A549 (cell line): ENCODE measurements around the gene ANAPC13. TPM values are rescaled to one million over a fixed set of nuclear protein-coding genes. Genes with fewer than 3 reads are reported as not detected.

Experiments
- ATAC-seq, 2 experiments: fragments of 200-7000 bp in 1 of 2; fragments of >200 bp in 1 of 2; cut with Nextera tagmentation in 1 of 2; cut with Tn5 transposase in 1 of 2; 3 replicates each; pipeline versions ENCODE4 v1.8.0 to v1.9.1; 2018 to 2020; ENCODE audit warnings: mild to moderate bottlenecking in 1 of 2, moderate library complexity in 1 of 2
- CTCF ChIA-PET: fragments of 300-600 bp; sonication (Branson Sonifier 250); formaldehyde crosslinking; extraction: SDS; loops from one replicate; lab custom pipeline; 2021; ENCODE audit warnings: antibody characterized with exemption, inconsistent platforms; lab: Yijun Ruan, JAX
- POLR2A ChIA-PET: fragments of 350-600 bp; formaldehyde crosslinking; extraction: SDS; loops from one replicate; lab custom pipeline; 2021; ENCODE audit warnings: antibody characterized with exemption, inconsistent platforms; lab: Yijun Ruan, JAX
- DNase-seq, 2 experiments: peaks; one replicate each; pipeline versions ENCODE4 v3.0.0 to v3.0.0-alpha.2; 2011 to 2016; ENCODE audit warnings: low read depth in 1 of 2, low spot score in 1 of 2
- FAIRE-seq: peaks from 2 replicates; lab custom pipeline; 2011; peaks lifted over from hg19 to GRCh38; lab: Jason Lieb, UNC
- H3K27ac ChIP-seq, 2 experiments: fragments of >200 bp; sonication (Bioruptor Twin); formaldehyde crosslinking; 3 replicates each; pipeline ENCODE4 v1.5.1; 2016 to 2017
- H3K4me1 ChIP-seq: fragments of >200 bp; sonication (Bioruptor Twin); formaldehyde crosslinking; 3 replicates; pipeline ENCODE4 v1.6.1; 2016
- H3K4me2 ChIP-seq: fragments of >200 bp; sonication (Bioruptor Twin); formaldehyde crosslinking; 3 replicates; pipeline ENCODE4 v1.6.1; 2016
- H3K4me3 ChIP-seq: fragments of >200 bp; sonication (Bioruptor Twin); formaldehyde crosslinking; 3 replicates; pipeline ENCODE4 v1.5.1; 2016
- H3K9me3 ChIP-seq: fragments of >200 bp; sonication (Bioruptor Twin); formaldehyde crosslinking; 3 replicates; pipeline ENCODE4 v1.6.1; 2016
- BCL3 ChIP-seq: fragments of >200 bp; sonication (Bioruptor Twin); formaldehyde crosslinking; IDR thresholded peaks from 3 replicates; pipeline ENCODE4 v1.6.1; 2016
- CBX8 ChIP-seq: fragments of 200-600 bp; sonication (generic); IDR thresholded peaks from 2 replicates; pipeline ENCODE4 v1.6.1; 2016
- CEBPB ChIP-seq, 2 experiments: fragments of >200 bp in 1 of 2; sonication (Bioruptor Twin) in 1 of 2; formaldehyde crosslinking in 1 of 2; IDR thresholded peaks; 2 replicates each; pipeline ENCODE4 v1.6.1; 2012 to 2016
- EHMT2 ChIP-seq: fragments of 200-600 bp; sonication (generic); IDR thresholded peaks from 2 replicates; pipeline ENCODE4 v1.6.1; 2016; ENCODE audit warnings: antibody characterized with exemption, low read depth, mild to moderate bottlenecking, moderate library complexity
- ELK1 ChIP-seq: fragments of 150-350 bp; IDR thresholded peaks from 2 replicates; pipeline ENCODE4 v1.6.1; 2014; ENCODE audit warnings: low read depth, mild to moderate bottlenecking, low read length
- EP300 ChIP-seq, 2 experiments: fragments of >200 bp; sonication (Bioruptor Twin); formaldehyde crosslinking; IDR thresholded peaks; 2 replicates in 1 of 2; 3 replicates in 1 of 2; pipeline ENCODE4 v1.6.1; 2016 to 2017
- FOXS1 ChIP-seq: fragments of 250-450 bp; sonication (Bioruptor Pico); IDR thresholded peaks from 2 replicates; pipeline ENCODE4 v1.5.0; 2020; ENCODE audit warnings: mild to moderate bottlenecking, moderate library complexity
- HES2 ChIP-seq: fragments of >200 bp; sonication (Bioruptor Twin); formaldehyde crosslinking; IDR thresholded peaks from 2 replicates; pipeline ENCODE4 v1.6.1; 2016
- MAFK ChIP-seq: fragments of 450-650 bp; IDR thresholded peaks from 2 replicates; pipeline ENCODE4 v1.6.1; 2014; ENCODE audit not compliant: partially characterized antibody
- MAZ ChIP-seq: fragments of 150-350 bp; IDR thresholded peaks from 2 replicates; pipeline ENCODE4 v1.6.1; 2014; ENCODE audit warnings: antibody characterized with exemption, low read depth, low read length, borderline replicate concordance
- MYC ChIP-seq: IDR thresholded peaks from 2 replicates; pipeline ENCODE4 v1.6.1; 2012; ENCODE audit warnings: mild to moderate bottlenecking, inconsistent platforms, low read length, improper control_type of control experiment, borderline replicate concordance
- NPAS2 ChIP-seq: fragments of 250-450 bp; sonication (Bioruptor Pico); IDR thresholded peaks from 2 replicates; pipeline ENCODE4 v1.8.0; 2022; ENCODE audit warnings: mild to moderate bottlenecking, moderate library complexity, borderline replicate concordance
- PBX3 ChIP-seq: IDR thresholded peaks from 2 replicates; pipeline ENCODE4 v1.6.1; 2012
- POLR2A ChIP-seq: IDR thresholded peaks from 2 replicates; pipeline ENCODE4 v1.6.1; 2012; ENCODE audit warnings: mild to moderate bottlenecking, low read length
- POLR2AphosphoS2 ChIP-seq: conservative IDR thresholded peaks from 2 replicates; pipeline ENCODE4 v1.6.1; 2012; ENCODE audit warnings: low read length, improper control_type of control experiment, inconsistent platforms
- RAD21 ChIP-seq, 2 experiments: fragments of >200 bp in 1 of 2; sonication (Bioruptor Twin) in 1 of 2; formaldehyde crosslinking in 1 of 2; IDR thresholded peaks in 1 of 2; conservative IDR thresholded peaks in 1 of 2; 2 replicates in 1 of 2; 3 replicates in 1 of 2; pipeline ENCODE4 v1.6.1; 2012 to 2018; ENCODE audit warnings: inconsistent platforms in 1 of 2
- RCOR1 ChIP-seq: fragments of 150-350 bp; IDR thresholded peaks from 2 replicates; pipeline ENCODE4 v1.6.1; 2014; ENCODE audit warnings: antibody characterized with exemption, low read length, low read depth
- REST ChIP-seq: fragments of 200-600 bp; sonication (generic); IDR thresholded peaks from 2 replicates; pipeline ENCODE4 v1.6.1; 2016; ENCODE audit warnings: antibody characterized with exemption, mild to moderate bottlenecking, moderate library complexity
- SMC3 ChIP-seq: fragments of >200 bp; sonication (Bioruptor Twin); formaldehyde crosslinking; IDR thresholded peaks from 3 replicates; pipeline ENCODE4 v1.6.1; 2018; ENCODE audit warnings: inconsistent platforms
- USF2 ChIP-seq: fragments of 450-650 bp; IDR thresholded peaks from 2 replicates; pipeline ENCODE4 v1.6.1; 2014; ENCODE audit warnings: antibody characterized with exemption
- ZFP36 ChIP-seq: fragments of 450-650 bp; IDR thresholded peaks from 2 replicates; pipeline ENCODE4 v1.6.1; 2014; ENCODE audit warnings: borderline replicate concordance; ENCODE audit not compliant: partially characterized antibody
- ZNF302 ChIP-seq: fragments of 250-450 bp; sonication (Bioruptor Pico); IDR thresholded peaks from 2 replicates; pipeline ENCODE4 v1.9.0; 2021; ENCODE audit warnings: inconsistent platforms, mild to moderate bottlenecking, moderate library complexity
- WGBS: methylation state at CpG from one replicate; pipeline ENCODE4 v1.1.6; 2017; ENCODE audit errors: missing lambda C conversion rate; 5-methylcytosine and 5-hydroxymethylcytosine counted together
- polyA plus RNA-seq, 4 experiments: library from polyadenylated mRNA; depleted of rRNA in 3 of 4; stranded (reverse); fragments of >200 nt; fragmentation: RNase III in 1 of 4; extraction: RNeasy Plus Mini Kit Qiagen cat#74134 plus additional on column Dnase treatment in 1 of 4; gene quantifications; 2 replicates in 3 of 4; 3 replicates in 1 of 4; pipeline ENCODE4 v1.2.3, GENCODE V29; 2011 to 2017

Gene ANAPC13
- polyA plus RNA-seq, 2 of the 4 experiments (the other 2 are of a cell fraction): 51.2 to 109 TPM

- ChIA-PET POLR2A (no interaction called here), CTCF (no interaction called here)
- FAIRE-seq: no peak
- H3K27ac ChIP-seq: no peak overlapping the region
- 70% methylated on average over 1 of the region's 1 CpG for WGBS
- no peaks in the 10 kb centered on the region for H3K4me1 ChIP-seq
- DNase-seq: no peak
- no peak overlapping the region for H3K4me3 ChIP-seq
- no peak overlapping the region for H3K4me2 ChIP-seq
- H3K9me3 ChIP-seq: no peaks in the 10 kb centered on the region
- peak; percentile 68 for TF ChIP-seq MAFK
- TF ChIP-seq POLR2A: no peak
- TF ChIP-seq ZNF302 (CRISPR knock-in tag): no peak
- TF ChIP-seq MYC: no peak
- no peak for ATAC-seq
Observed at GRCh38 chr3:134533493-134533892, 47.7 kb upstream of the ANAPC13 start.

- ChIA-PET POLR2A (no interaction called here), CTCF (no interaction called here)
- H3K4me3 ChIP-seq: no peak overlapping the region
- TF ChIP-seq EP300 (IDR thresholded peaks at IDR 0.05) (no peak), HES2 (no peak), MAZ (no peak), ELK1 (no peak), POLR2AphosphoS2 (no peak), CBX8 (no peak), CEBPB (IDR thresholded peaks at IDR 0.05) (no peak), BCL3 (no peak), EHMT2 (no peak), NPAS2 (CRISPR knock-in tag) (no peak), MAFK (no peak), ZFP36 (no peak), SMC3 (no peak), RCOR1 (no peak), FOXS1 (CRISPR knock-in tag) (no peak), RAD21 (conservative IDR thresholded peaks at IDR 0.05 in 1 of 2, IDR thresholded peaks at IDR 0.05 in 1 of 2) (no peak), REST (no peak), USF2 (no peak), PBX3 (no peak)
- no peak overlapping the region for H3K4me2 ChIP-seq
- 87% methylated on average over 6 of the region's 7 CpGs for WGBS
- ATAC-seq: no peak
- DNase-seq: no peak
- H3K27ac ChIP-seq: no peak overlapping the region
- FAIRE-seq: no peak
- no peaks in the 10 kb centered on the region for H3K4me1 ChIP-seq
- H3K9me3 ChIP-seq: peaks cover 12% of the 10 kb centered on the region; the same call in 1 of the 3 replicates
Observed at GRCh38 chr3:134527538-134528186, 41.9 kb upstream of the ANAPC13 start.
